Measurements from ENCODE around the gene NABP2. TPM values are rescaled to one million over a fixed set of nuclear protein-coding genes. Genes with fewer than 3 reads are reported as not detected.

Gene NABP2
- total and polyA plus RNA-seq, 10 of the 15 experiments (the other 5 are each of a cell fraction or from before 2014, with no cell fraction given): 20.7 to 97.9 (median 60.9) TPM

DNA sequence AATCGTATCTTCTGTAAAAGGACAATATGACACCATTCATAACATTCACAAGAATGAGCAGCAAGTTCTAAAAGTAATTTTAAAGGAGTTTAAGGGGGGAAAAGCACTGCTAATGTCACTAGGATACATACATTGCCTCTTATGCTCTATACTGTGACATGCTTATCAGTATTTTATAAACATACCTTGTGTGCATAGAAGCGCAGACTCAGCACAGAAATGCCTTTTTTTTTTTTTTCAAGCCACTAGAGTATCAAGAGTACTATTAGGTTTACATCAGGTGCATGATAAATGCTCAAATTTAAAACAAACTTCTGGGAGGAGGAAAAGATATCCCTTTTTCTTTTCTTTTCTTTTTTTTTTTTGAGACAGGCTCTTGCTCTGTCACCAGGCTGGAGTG lies 21.3 kb upstream of the NABP2 start:
- intact Hi-C loops (cut with micrococcal nuclease; ENCODE audit: unreplicated experiment): no loop called here
- H3K4me1 ChIP-seq (ENCODE audit: control insufficient read depth, insufficient read depth, low read length): no peaks in the 10 kb centered on the region
- H3K9ac ChIP-seq (ENCODE audit: control insufficient read depth, insufficient read depth, low read length): no peak overlapping the region
- no peak overlapping the region for H2AFZ ChIP-seq (ENCODE audit: control insufficient read depth, low read depth, low read length)
- DNase-seq (ENCODE audit: low read depth, low spot score) (no peak), ATAC-seq (no peak), FAIRE-seq (no peak)
- H3K4me3 ChIP-seq: no peak overlapping the region
- POLR2A ChIA-PET: interaction anchor here (2.2 kb wide), 1 partner anchor 19 kb away, joined by 8 read pairs; the partner anchor contains the start of gene RNF41
- no peaks in the 10 kb centered on the region; the same call in 1 of the 2 replicates for H4K20me1 ChIP-seq (ENCODE audit: control insufficient read depth, insufficient read depth)
- peaks cover 4 to 9% of the 10 kb centered on the region in 2 experiments for H3K36me3 ChIP-seq (ENCODE audit: control insufficient read depth in 2 of 2, insufficient read depth in 2 of 2, low read length in 1 of 2)
- no TSS peak for BruUV-seq (replicated peaks)
- CTCF ChIA-PET: interaction anchor here (1.1 to 1.9 kb wide), 3 partner anchors 11 to 261 kb away, joined by 3 to 11 read pairs (median 5); no protein-coding TSS in a partner anchor
- 98% methylated on average over 2 of the region's 2 CpGs for WGBS (ENCODE audit: insufficient coverage, insufficient replicate concordance, low lambda C conversion rate, missing lambda C conversion rate)
- SMC1A ChIA-PET (ENCODE audit: uncharacterized antibody, unreplicated experiment): no interaction called here
- H3K9me3 ChIP-seq (replicated peaks; ENCODE audit: control insufficient read depth, insufficient read depth, low read length): no peaks in the 10 kb centered on the region
- no peaks in the 10 kb centered on the region for H3K79me2 ChIP-seq (ENCODE audit: control insufficient read depth, insufficient read depth, low read length)
- RAD21 ChIA-PET (ENCODE audit: unreplicated experiment): interaction anchor here (1.3 to 1.7 kb wide), 2 partner anchors 19 to 75 kb away, joined by 5 read pairs; partner anchors contain the start of genes ESYT1 and RNF41
- no peak overlapping the region for H3K4me2 ChIP-seq (ENCODE audit: control insufficient read depth, insufficient read depth)
- no peak overlapping the region for H3K27ac ChIP-seq (ENCODE audit: control insufficient read depth, insufficient read depth)
- in situ Hi-C loops (cut with MboI): no loop called here
- H3K27me3 ChIP-seq (replicated peaks in 1 of 2; ENCODE audit: control insufficient read depth in 2 of 2, insufficient read depth in 2 of 2, low read length in 1 of 2): no peaks in the 10 kb centered on the region
- TF ChIP-seq ZSCAN29 (IDR thresholded peaks at IDR 0.05): no peak
- TF ChIP-seq, protein P1, sequence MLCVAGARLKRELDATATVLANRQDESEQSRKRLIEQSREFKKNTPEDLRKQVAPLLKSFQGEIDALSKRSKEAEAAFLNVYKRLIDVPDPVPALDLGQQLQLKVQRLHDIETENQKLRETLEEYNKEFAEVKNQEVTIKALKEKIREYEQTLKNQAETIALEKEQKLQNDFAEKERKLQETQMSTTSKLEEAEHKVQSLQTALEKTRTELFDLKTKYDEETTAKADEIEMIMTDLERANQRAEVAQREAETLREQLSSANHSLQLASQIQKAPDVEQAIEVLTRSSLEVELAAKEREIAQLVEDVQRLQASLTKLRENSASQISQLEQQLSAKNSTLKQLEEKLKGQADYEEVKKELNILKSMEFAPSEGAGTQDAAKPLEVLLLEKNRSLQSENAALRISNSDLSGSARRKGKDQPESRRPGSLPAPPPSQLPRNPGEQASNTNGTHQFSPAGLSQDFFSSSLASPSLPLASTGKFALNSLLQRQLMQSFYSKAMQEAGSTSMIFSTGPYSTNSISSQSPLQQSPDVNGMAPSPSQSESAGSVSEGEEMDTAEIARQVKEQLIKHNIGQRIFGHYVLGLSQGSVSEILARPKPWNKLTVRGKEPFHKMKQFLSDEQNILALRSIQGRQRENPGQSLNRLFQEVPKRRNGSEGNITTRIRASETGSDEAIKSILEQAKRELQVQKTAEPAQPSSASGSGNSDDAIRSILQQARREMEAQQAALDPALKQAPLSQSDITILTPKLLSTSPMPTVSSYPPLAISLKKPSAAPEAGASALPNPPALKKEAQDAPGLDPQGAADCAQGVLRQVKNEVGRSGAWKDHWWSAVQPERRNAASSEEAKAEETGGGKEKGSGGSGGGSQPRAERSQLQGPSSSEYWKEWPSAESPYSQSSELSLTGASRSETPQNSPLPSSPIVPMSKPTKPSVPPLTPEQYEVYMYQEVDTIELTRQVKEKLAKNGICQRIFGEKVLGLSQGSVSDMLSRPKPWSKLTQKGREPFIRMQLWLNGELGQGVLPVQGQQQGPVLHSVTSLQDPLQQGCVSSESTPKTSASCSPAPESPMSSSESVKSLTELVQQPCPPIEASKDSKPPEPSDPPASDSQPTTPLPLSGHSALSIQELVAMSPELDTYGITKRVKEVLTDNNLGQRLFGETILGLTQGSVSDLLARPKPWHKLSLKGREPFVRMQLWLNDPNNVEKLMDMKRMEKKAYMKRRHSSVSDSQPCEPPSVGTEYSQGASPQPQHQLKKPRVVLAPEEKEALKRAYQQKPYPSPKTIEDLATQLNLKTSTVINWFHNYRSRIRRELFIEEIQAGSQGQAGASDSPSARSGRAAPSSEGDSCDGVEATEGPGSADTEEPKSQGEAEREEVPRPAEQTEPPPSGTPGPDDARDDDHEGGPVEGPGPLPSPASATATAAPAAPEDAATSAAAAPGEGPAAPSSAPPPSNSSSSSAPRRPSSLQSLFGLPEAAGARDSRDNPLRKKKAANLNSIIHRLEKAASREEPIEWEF (IDR thresholded peaks at IDR 0.05; ENCODE audit: insufficient replicate concordance, low read depth, low read length): no peak
- TF ChIP-seq, protein P2, sequence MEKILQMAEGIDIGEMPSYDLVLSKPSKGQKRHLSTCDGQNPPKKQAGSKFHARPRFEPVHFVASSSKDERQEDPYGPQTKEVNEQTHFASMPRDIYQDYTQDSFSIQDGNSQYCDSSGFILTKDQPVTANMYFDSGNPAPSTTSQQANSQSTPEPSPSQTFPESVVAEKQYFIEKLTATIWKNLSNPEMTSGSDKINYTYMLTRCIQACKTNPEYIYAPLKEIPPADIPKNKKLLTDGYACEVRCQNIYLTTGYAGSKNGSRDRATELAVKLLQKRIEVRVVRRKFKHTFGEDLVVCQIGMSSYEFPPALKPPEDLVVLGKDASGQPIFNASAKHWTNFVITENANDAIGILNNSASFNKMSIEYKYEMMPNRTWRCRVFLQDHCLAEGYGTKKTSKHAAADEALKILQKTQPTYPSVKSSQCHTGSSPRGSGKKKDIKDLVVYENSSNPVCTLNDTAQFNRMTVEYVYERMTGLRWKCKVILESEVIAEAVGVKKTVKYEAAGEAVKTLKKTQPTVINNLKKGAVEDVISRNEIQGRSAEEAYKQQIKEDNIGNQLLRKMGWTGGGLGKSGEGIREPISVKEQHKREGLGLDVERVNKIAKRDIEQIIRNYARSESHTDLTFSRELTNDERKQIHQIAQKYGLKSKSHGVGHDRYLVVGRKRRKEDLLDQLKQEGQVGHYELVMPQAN (conservative IDR thresholded peaks at IDR 0.05): no peak
- no peak for TF ChIP-seq USF1 (IDR thresholded peaks at IDR 0.05; ENCODE audit: borderline replicate concordance, extremely low read length, insufficient read depth, low read depth, low read length)
- TF ChIP-seq RCOR1 (conservative IDR thresholded peaks at IDR 0.05; ENCODE audit: low read depth, low read length): no peak
- TF ChIP-seq, protein P3, sequence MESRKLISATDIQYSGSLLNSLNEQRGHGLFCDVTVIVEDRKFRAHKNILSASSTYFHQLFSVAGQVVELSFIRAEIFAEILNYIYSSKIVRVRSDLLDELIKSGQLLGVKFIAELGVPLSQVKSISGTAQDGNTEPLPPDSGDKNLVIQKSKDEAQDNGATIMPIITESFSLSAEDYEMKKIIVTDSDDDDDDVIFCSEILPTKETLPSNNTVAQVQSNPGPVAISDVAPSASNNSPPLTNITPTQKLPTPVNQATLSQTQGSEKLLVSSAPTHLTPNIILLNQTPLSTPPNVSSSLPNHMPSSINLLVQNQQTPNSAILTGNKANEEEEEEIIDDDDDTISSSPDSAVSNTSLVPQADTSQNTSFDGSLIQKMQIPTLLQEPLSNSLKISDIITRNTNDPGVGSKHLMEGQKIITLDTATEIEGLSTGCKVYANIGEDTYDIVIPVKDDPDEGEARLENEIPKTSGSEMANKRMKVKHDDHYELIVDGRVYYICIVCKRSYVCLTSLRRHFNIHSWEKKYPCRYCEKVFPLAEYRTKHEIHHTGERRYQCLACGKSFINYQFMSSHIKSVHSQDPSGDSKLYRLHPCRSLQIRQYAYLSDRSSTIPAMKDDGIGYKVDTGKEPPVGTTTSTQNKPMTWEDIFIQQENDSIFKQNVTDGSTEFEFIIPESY (IDR thresholded peaks at IDR 0.05): no peak
- TF ChIP-seq KLF5 (IDR thresholded peaks at IDR 0.05; ENCODE audit: partially characterized antibody): no peak
- no peak for TF ChIP-seq MXI1 (IDR thresholded peaks at IDR 0.05; ENCODE audit: low read depth, low read length)
- TF ChIP-seq BCL11A (IDR thresholded peaks at IDR 0.05; ENCODE audit: low read depth, low read length): no peak

All from GM12878 (cell line).